ENCODE data around the gene DNMT3A. TPM values are rescaled to one million over a fixed set of nuclear protein-coding genes. Genes with fewer than 3 reads are reported as not detected.

DNMT3A gene
- total RNA-seq, 1 experiment from 2014 or later: 215 TPM

- Histone ChIP-seq H3K23ac (ENCODE audit: insufficient read length, low read depth, low read length) (no peak overlapping the region), H2AK5ac (ENCODE audit: insufficient read length, low read length) (no peak overlapping the region), H3T11ph (ENCODE audit: low read length) (no peak overlapping the region), H3K27me3 (ENCODE audit: insufficient read depth, low read length) (no peaks in the 10 kb centered on the region; the same call in 1 of the 2 replicates), H4K20me1 (ENCODE audit: control insufficient read depth, insufficient read depth, insufficient read length) (no peaks in the 10 kb centered on the region), H3K4ac (ENCODE audit: low read depth, low read length) (no peak overlapping the region), H3K79me1 (ENCODE audit: insufficient read depth, low read depth, low read length, poor library complexity, severe bottlenecking) (no peaks in the 10 kb centered on the region), H3K23me2 (ENCODE audit: insufficient read length, low read depth, low read length, poor library complexity, severe bottlenecking) (peaks cover 6% of the 10 kb centered on the region), H2BK15ac (ENCODE audit: low read depth, low read length) (no peak overlapping the region), H2BK20ac (ENCODE audit: low read depth, low read length, poor library complexity, severe bottlenecking) (no peak overlapping the region), H3K18ac (ENCODE audit: insufficient read length, low read depth, low read length) (no peak overlapping the region), H4K8ac (replicated peaks; ENCODE audit: insufficient read length, low read depth, low read length) (no peak overlapping the region), H3K14ac (ENCODE audit: insufficient read depth, low read length) (no peak overlapping the region), H3K4me2 (ENCODE audit: insufficient read depth, insufficient read length, low read length) (peak overlapping the region; percentile 46), H2BK5ac (ENCODE audit: insufficient read length, low read length) (no peak overlapping the region), H3K4me1 (ENCODE audit: insufficient read depth, low read length) (peaks cover 9% of the 10 kb centered on the region; the same call in 1 of the 2 replicates), H2AFZ (ENCODE audit: low read length) (no peak overlapping the region), H3K9me3 (ENCODE audit: control insufficient read depth, low read depth, low read length) (no peaks in the 10 kb centered on the region), H3K79me2 (ENCODE audit: insufficient read depth, low read length) (no peaks in the 10 kb centered on the region), H4K5ac (ENCODE audit: insufficient read length, low read depth, low read length) (no peak overlapping the region), H3K9ac (ENCODE audit: extremely low read depth, insufficient read length, low read length) (no peak overlapping the region), H2BK12ac (ENCODE audit: insufficient read length, low read depth, low read length) (no peak overlapping the region), H2BK120ac (ENCODE audit: low read depth, low read length, poor library complexity, severe bottlenecking) (no peak overlapping the region), H3K56ac (ENCODE audit: insufficient read length, low read depth, low read length) (no peak overlapping the region), H4K91ac (ENCODE audit: insufficient read length, low read depth, low read length) (no peak overlapping the region), H3K27ac (ENCODE audit: insufficient read length, low read depth, low read length) (no peak overlapping the region)
- Mint-ChIP-seq H3K27me3 (ENCODE audit: low read depth) (peaks cover 26% of the 10 kb centered on the region), H3K4me1 (peaks cover 36 to 46% of the 10 kb centered on the region in 2 experiments), H3K27ac (no peak overlapping the region), H3K4me3 (peak overlapping the region; percentile 63 to 71), H3K36me3 (ENCODE audit: insufficient read depth in 1 of 3, low read depth in 3 of 3) (no peaks in the 10 kb centered on the region; a peak in 1 of 7 replicates), H3K9me3 (no peaks in the 10 kb centered on the region)
- DNase-seq: no peak
- no peak for TF ChIP-seq CTCF (conservative IDR thresholded peaks at IDR 0.05)
- no CpG with 5 or more reads among the region's 73 CpGs for WGBS (ENCODE audit: extremely low coverage, insufficient read length, low lambda C conversion rate)
These were observed 1.4 kb downstream of the DNMT3A start for GRCh38 chr2:25340181-25340921.

Data from H9 (cell line).